AG04449 (cell line): ENCODE data around the gene SNRPD1.
"Not testable (repeated sequence)": the region's sequence is repeated elsewhere in the genome, so short reads cannot be mapped to it uniquely, and the experiment has no call there.

ENCODE experiments used
- CTCF ChIA-PET: fragments of 350-600 bp; formaldehyde crosslinking; extraction: SDS; loops from one replicate; lab custom pipeline; 2021; ENCODE audit warnings: antibody characterized with exemption; lab: Yijun Ruan, JAX
- POLR2A ChIA-PET: fragments of 400-600, 350-600 bp; formaldehyde crosslinking; extraction: SDS; loops from one replicate; lab custom pipeline; 2020; ENCODE audit warnings: antibody characterized with exemption, inconsistent platforms; lab: Yijun Ruan, JAX
- DNase-seq: peaks from one replicate; pipeline ENCODE4 v3.0.0-alpha.2; 2010; ENCODE audit warnings: low read depth, low spot score
- H3K4me3 ChIP-seq: 2 replicates; pipeline ENCODE4 v1.5.1; 2011; ENCODE audit warnings: low read depth, mild to moderate bottlenecking, control low read depth, low read length
- CTCF ChIP-seq: IDR thresholded peaks from one replicate; pipeline ENCODE4 v1.5.1; 2011; ENCODE audit warnings: mild to moderate bottlenecking, moderate library complexity, low read length, control low read depth, inconsistent platforms; ENCODE audit not compliant: insufficient read depth; ENCODE audit errors: missing control alignments

Gene SNRPD1

DNA sequence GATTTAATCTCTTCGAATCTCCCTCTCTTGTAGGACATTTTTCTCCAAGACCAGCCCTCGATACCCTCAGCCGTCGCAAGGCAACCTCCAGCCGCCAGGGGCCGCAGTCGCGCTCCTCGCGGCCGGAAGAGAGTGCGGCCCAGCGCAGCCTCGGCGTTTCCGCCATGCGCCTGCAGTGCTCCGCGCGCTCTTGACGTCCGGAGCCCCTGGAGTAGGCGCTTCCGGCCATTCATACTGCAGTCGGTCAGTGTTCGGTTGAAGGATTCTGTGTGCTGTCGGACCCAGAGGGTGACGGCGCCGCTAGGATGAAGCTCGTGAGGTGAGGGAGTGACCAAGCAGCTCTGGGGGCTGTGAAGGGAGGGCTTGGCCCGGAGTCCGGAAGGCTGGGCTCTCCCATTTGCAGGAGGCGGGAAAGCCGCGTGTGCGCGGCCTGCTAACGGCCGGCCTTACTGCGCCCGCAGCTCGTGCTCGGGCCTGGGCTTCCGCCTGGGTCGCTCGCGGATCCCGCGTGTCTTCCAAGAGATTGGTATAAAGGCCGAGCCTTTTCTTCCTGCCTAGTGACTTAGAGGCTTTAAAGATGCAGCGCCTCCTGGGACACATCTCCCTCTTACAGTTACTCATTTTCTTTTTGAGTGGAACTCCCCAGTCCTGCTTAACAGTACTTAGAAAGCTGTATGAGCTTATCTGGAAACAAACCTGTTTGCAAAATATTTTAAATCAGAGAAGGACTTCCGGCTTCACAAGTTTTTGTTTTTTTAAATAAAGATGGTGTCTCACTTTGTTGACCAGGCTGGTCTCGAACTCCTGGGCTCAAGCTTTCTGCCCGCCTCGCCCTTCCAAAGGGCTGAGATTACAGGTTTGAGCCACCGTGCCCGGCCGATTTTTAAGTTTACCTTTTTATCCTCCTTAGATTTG, at the start of gene SNRPD1:
Gene SNRPD1, plus strand, starts transcription at position 190 of the 915 bp plus-strand sequence. Its CDS starts 116 bp downstream, at position 306.
- ChIA-PET CTCF (interaction anchor here (0.6 to 7.1 kb wide), 26 partner anchors 9 to 218 kb away, joined by 3 to 104 read pairs (median 4); partner anchors contain the start of gene ESCO1), POLR2A (interaction anchor here (0.6 to 2.7 kb wide), 2 partner anchors 12 to 28 kb away, joined by 3 to 13 read pairs; partner anchors contain the start of gene ESCO1)
- DNase-seq = peak; percentile 60
- peak; percentile 98 for TF ChIP-seq CTCF
- H3K4me3 ChIP-seq = peak within 1 kb of the TSS; percentile 94

GRCh38 chr18:21571772-21572171, 40.3 kb upstream of the SNRPD1 start:
- TF ChIP-seq CTCF = no peak
- POLR2A ChIA-PET = no interaction called here
- H3K4me3 ChIP-seq = no peak overlapping the region
- CTCF ChIA-PET = no interaction called here
- DNase-seq = no peak

- no peak for DNase-seq
- H3K4me3 ChIP-seq = no peak overlapping the region
- no peak for TF ChIP-seq CTCF
- CTCF ChIA-PET = interaction anchor here (1.0 kb wide), 1 partner anchor 22 kb away, joined by 3 read pairs; no protein-coding TSS in a partner anchor
- POLR2A ChIA-PET = no interaction called here
Measured at GRCh38 chr18:21575656-21576055, 36.5 kb upstream of the SNRPD1 start.

- ChIA-PET POLR2A (no interaction called here), CTCF (interaction anchor here (5.7 kb wide), 1 partner anchor 16 kb away, joined by 34 read pairs; the partner anchor contains the start of gene ESCO1)
- no peak for TF ChIP-seq CTCF
- no peak for DNase-seq
- H3K4me3 ChIP-seq = no peak overlapping the region
Measured at GRCh38 chr18:21584391-21584790, 27.7 kb upstream of the SNRPD1 start.

GRCh38 chr18:21592361-21592760, 19.8 kb upstream of the SNRPD1 start:
- CTCF ChIA-PET, POLR2A ChIA-PET, H3K4me3 ChIP-seq, DNase-seq: not testable (repeated sequence)

GRCh38 chr18:21593540-21594257, 18.4 kb upstream of the SNRPD1 start:
- DNase-seq = no peak
- ChIA-PET CTCF (no interaction called here), POLR2A (no interaction called here)
- no peak overlapping the region for H3K4me3 ChIP-seq
- TF ChIP-seq CTCF = no peak
